Activated CD4-positive, alpha-beta T cell treated with anti-CD3 and anti-CD28 coated beads for 24 hours (primary cell): ENCODE data around the gene SLC35F6.
"Not testable (repeated sequence)": the region's sequence is repeated elsewhere in the genome, so short reads cannot be mapped to it uniquely, and the experiment has no call there.

Experiments
- DNase-seq, 2 donors: peaks; one replicate each; pipeline ENCODE4 v3.0.0-alpha.2; 2020; ENCODE audit warnings: low read depth in 2 of 2

SLC35F6 gene

GRCh38 chr2:26756337-26756736, 7.7 kb upstream of the SLC35F6 start:
- no peak for DNase-seq

GRCh38 chr2:26757873-26758789, 6.0 kb upstream of the SLC35F6 start:
- no peak for DNase-seq

GRCh38 chr2:26758790-26759321, 5.2 kb upstream of the SLC35F6 start:
- DNase-seq: no peak

GRCh38 chr2:26759845-26760244, 4.2 kb upstream of the SLC35F6 start:
- no peak for DNase-seq

GRCh38 chr2:26760991-26761390, 3.1 kb upstream of the SLC35F6 start:
- not testable (repeated sequence) for DNase-seq

- DNase-seq: no peak
These were observed 1.1 kb upstream of the SLC35F6 start for GRCh38 chr2:26763019-26763418.

- no peak for DNase-seq
These were observed 822 bp downstream of the SLC35F6 start for GRCh38 chr2:26764906-26765305.

GRCh38 chr2:26765475-26766200, 1.6 kb downstream of the SLC35F6 start:
- DNase-seq: no peak

GRCh38 chr2:26767129-26767528, 3.0 kb downstream of the SLC35F6 start:
- DNase-seq: no peak

GRCh38 chr2:26767894-26768487, 3.9 kb downstream of the SLC35F6 start:
- DNase-seq: no peak

- no peak for DNase-seq
These were observed 4.6 kb downstream of the SLC35F6 start for GRCh38 chr2:26768759-26769088.

GRCh38 chr2:26769089-26769761, 5.1 kb downstream of the SLC35F6 start:
- DNase-seq: no peak

GRCh38 chr2:26770986-26771586, 7.0 kb downstream of the SLC35F6 start:
- DNase-seq: no peak

GRCh38 chr2:26772064-26773001, 8.2 kb downstream of the SLC35F6 start:
- no peak for DNase-seq

GRCh38 chr2:26776195-26776800, 12.2 kb downstream of the SLC35F6 start:
- DNase-seq: no peak

GRCh38 chr2:26778098-26778497, 14.0 kb downstream of the SLC35F6 start:
- DNase-seq: no peak

- DNase-seq: no peak
These were observed 14.4 kb downstream of the SLC35F6 start for GRCh38 chr2:26778507-26778906.

- DNase-seq: no peak
These were observed 16.2 kb downstream of the SLC35F6 start for GRCh38 chr2:26780203-26780760.

GRCh38 chr2:26782876-26783704, 19.0 kb downstream of the SLC35F6 start:
- no peak for DNase-seq
